ENCODE measurements around the gene ACTN2. TPM values are rescaled to one million over a fixed set of nuclear protein-coding genes. Genes with fewer than 3 reads are reported as not detected.

ACTN2 gene
- total RNA-seq, 4 donors from 2014 or later = 0.21 to 1.1 (median 0.65) TPM

GRCh38 chr1:236806634-236807033 lies 120.3 kb downstream of the ACTN2 start:
- no peak for DNase-seq (ENCODE audit: low spot score in 2 of 2)
- Histone ChIP-seq H3K36me3 (peaks cover 0 to 56% (median 0%) of the 10 kb centered on the region in 3 donors), H3K4me1 (peaks cover 0 to 27% (median 0%) of the 10 kb centered on the region in 4 donors), H3K4me3 (no peak overlapping the region), H3K9me3 (no peaks in the 10 kb centered on the region), H3K27me3 (no peaks in the 10 kb centered on the region), H3K27ac (no peak overlapping the region)
- no peak for TF ChIP-seq POLR2A (IDR thresholded peaks at IDR 0.05)
- no peak for TF ChIP-seq CTCF (IDR thresholded peaks at IDR 0.05)
- TF ChIP-seq EP300 (IDR thresholded peaks at IDR 0.05) = no peak
- WGBS, 2 donors = 87% methylated on average over 2 of the region's 2 CpGs

- H3K9me3 ChIP-seq = no peaks in the 10 kb centered on the region
- peaks cover 0 to 70% (median 0%) of the 10 kb centered on the region in 3 donors for H3K36me3 ChIP-seq
- TF ChIP-seq POLR2A (IDR thresholded peaks at IDR 0.05) (no peak), CTCF (IDR thresholded peaks at IDR 0.05) (no peak), EP300 (IDR thresholded peaks at IDR 0.05) (no peak)
- peaks cover 0 to 14% (median 0%) of the 10 kb centered on the region in 4 donors for H3K4me1 ChIP-seq
- H3K27me3 ChIP-seq = no peaks in the 10 kb centered on the region
- 94 to 97% methylated on average over 2 of the region's 2 CpGs for WGBS, 2 donors
- no peak overlapping the region for H3K27ac ChIP-seq
- DNase-seq (ENCODE audit: low spot score in 2 of 2) = no peak
- H3K4me3 ChIP-seq = no peak overlapping the region
These were observed 121.7 kb downstream of the ACTN2 start for GRCh38 chr1:236808005-236808404.

GRCh38 chr1:236808564-236809130 lies 122.3 kb downstream of the ACTN2 start:
- WGBS, 2 donors = 52 to 62% methylated on average over 8 of the region's 8 CpGs
- Histone ChIP-seq H3K4me3 (no peak overlapping the region), H3K27ac (no peak overlapping the region), H3K27me3 (no peaks in the 10 kb centered on the region), H3K4me1 (peaks cover 0 to 14% (median 0%) of the 10 kb centered on the region in 4 donors), H3K36me3 (peaks cover 0 to 76% (median 0%) of the 10 kb centered on the region in 3 donors), H3K9me3 (no peaks in the 10 kb centered on the region)
- TF ChIP-seq POLR2A (IDR thresholded peaks at IDR 0.05) (no peak), EP300 (IDR thresholded peaks at IDR 0.05) (no peak), CTCF (IDR thresholded peaks at IDR 0.05) (no peak)
- DNase-seq (ENCODE audit: low spot score in 2 of 2) = no peak

GRCh38 chr1:236809148-236809547 lies 122.8 kb downstream of the ACTN2 start:
- H3K27me3 ChIP-seq = no peaks in the 10 kb centered on the region
- no peak overlapping the region for H3K4me3 ChIP-seq
- H3K36me3 ChIP-seq = peaks cover 0 to 76% (median 0%) of the 10 kb centered on the region in 3 donors
- H3K27ac ChIP-seq = no peak overlapping the region
- H3K4me1 ChIP-seq = peaks cover 0 to 14% (median 0%) of the 10 kb centered on the region in 4 donors
- DNase-seq (ENCODE audit: low spot score in 2 of 2) = no peak
- no peaks in the 10 kb centered on the region for H3K9me3 ChIP-seq
- TF ChIP-seq CTCF (IDR thresholded peaks at IDR 0.05) = no peak
- no peak for TF ChIP-seq POLR2A (IDR thresholded peaks at IDR 0.05)
- TF ChIP-seq EP300 (IDR thresholded peaks at IDR 0.05) = no peak
- WGBS, 2 donors = 35 to 41% methylated on average over 1 of the region's 1 CpG

- peaks cover 0 to 83% (median 0%) of the 10 kb centered on the region in 3 donors for H3K36me3 ChIP-seq
- no peaks in the 10 kb centered on the region for H3K9me3 ChIP-seq
- H3K27ac ChIP-seq = no peak overlapping the region
- no peak for DNase-seq (ENCODE audit: low spot score in 2 of 2)
- no peak overlapping the region for H3K4me3 ChIP-seq
- no peak for TF ChIP-seq POLR2A (IDR thresholded peaks at IDR 0.05)
- TF ChIP-seq EP300 (IDR thresholded peaks at IDR 0.05) = no peak
- TF ChIP-seq CTCF (IDR thresholded peaks at IDR 0.05) = no peak
- H3K27me3 ChIP-seq = no peaks in the 10 kb centered on the region
- H3K4me1 ChIP-seq = peaks cover 0 to 14% (median 0%) of the 10 kb centered on the region in 4 donors
- 87 to 92% methylated on average over 3 of the region's 3 CpGs for WGBS, 2 donors
These were observed 123.7 kb downstream of the ACTN2 start for GRCh38 chr1:236810018-236810417.

Data from tibial nerve (tissue), 4 donors.